ENCODE measurements around the gene CCNT1. TPM values are rescaled to one million over a fixed set of nuclear protein-coding genes. Genes with fewer than 3 reads are reported as not detected.
A peak's percentile ranks its signal among the peaks of the same experiment; 100 is the strongest.
"Not testable (repeated sequence)": the region's sequence is repeated elsewhere in the genome, so short reads cannot be mapped to it uniquely, and the experiment has no call there.

Gene CCNT1
- total and polyA plus RNA-seq, 5 donors, result 3.9 to 23.7 (median 21.3) TPM

DNA sequence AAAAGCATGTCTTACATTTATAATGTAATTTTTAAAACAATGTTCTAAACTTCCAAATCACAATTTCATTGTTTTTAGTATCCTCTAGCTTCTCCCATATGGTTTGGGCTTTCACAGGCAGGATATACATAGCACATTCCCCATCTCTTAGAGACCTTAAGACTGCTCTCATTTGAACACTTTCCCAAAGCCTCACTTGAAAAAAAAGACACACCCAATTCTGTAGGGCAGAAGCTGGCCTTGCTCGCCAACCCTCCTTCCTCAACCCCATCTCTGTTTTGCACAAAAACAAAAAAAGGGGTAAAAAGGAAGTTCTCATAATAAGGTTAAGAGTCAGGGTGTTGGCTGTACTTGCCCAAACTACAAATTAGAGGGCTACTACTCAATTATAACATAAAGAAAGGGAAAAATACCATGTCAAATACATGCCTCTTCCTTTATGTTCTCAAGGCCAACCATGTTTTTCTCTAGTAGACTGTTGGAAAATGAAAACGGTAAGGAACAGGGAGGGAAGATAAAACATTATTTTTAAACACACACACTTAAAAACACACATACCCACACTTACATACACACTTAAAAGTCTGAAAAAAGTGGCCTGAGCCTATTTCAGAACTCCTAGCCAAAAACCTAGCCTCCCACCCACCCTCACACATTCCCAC, 24.6 kb downstream of the CCNT1 start:
- ATAC-seq (no peak), DNase-seq (no peak)
- intact Hi-C loops (cut with DNase I), result no loop called here
- Histone ChIP-seq H3K27ac (ENCODE audit: low read length) (no peak overlapping the region), H3K27me3 (ENCODE audit: control insufficient read depth, insufficient read depth) (no peaks in the 10 kb centered on the region), H3K4me3 (ENCODE audit: low read length) (no peak overlapping the region), H3K9me3 (ENCODE audit: control insufficient read depth, low read length) (no peaks in the 10 kb centered on the region), H3K4me1 (ENCODE audit: control insufficient read depth, insufficient read depth, low read length) (peaks cover 5% of the 10 kb centered on the region)
- WGBS, result 49% methylated on average over 2 of the region's 2 CpGs

DNA sequence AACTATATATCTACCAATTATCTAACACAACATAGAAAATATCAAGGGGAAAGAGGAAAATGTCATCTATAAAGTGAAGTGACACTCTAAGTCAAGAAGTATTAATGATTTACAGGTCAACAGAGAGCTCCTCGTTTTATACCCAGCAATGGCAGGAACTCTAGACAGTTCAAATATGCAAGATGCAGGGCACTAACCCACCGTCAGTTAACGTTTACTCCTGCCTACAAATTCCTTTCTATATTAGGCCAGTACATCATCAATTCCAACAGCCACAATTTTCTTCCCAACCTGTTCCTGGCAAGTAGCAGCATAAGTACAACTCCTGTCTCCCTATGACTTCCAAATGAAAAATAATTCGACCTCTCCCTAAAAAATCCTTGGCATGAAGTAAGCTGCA, 25.5 kb downstream of the CCNT1 start:
- Histone ChIP-seq H3K4me3 (ENCODE audit: low read length) (no peak overlapping the region), H3K27me3 (ENCODE audit: control insufficient read depth, insufficient read depth) (no peaks in the 10 kb centered on the region), H3K9me3 (ENCODE audit: control insufficient read depth, low read length) (no peaks in the 10 kb centered on the region), H3K27ac (ENCODE audit: low read length) (peak overlapping the region; percentile 45), H3K4me1 (ENCODE audit: control insufficient read depth, insufficient read depth, low read length) (peaks cover 5% of the 10 kb centered on the region)
- WGBS, result 62% methylated on average over 4 of the region's 4 CpGs
- DNase-seq (no peak), ATAC-seq (no peak)
- intact Hi-C loops (cut with DNase I), result no loop called here

- DNase-seq (no peak), ATAC-seq (no peak)
- Histone ChIP-seq H3K9me3 (ENCODE audit: control insufficient read depth, low read length) (no peaks in the 10 kb centered on the region), H3K27ac (ENCODE audit: low read length) (no peak overlapping the region), H3K4me1 (ENCODE audit: control insufficient read depth, insufficient read depth, low read length) (peaks cover 5% of the 10 kb centered on the region), H3K4me3 (ENCODE audit: low read length) (no peak overlapping the region), H3K27me3 (ENCODE audit: control insufficient read depth, insufficient read depth) (no peaks in the 10 kb centered on the region)
- WGBS, result 58% methylated on average over 4 of the region's 4 CpGs
- intact Hi-C loops (cut with DNase I), result no loop called here
Measured at GRCh38 chr12:48690436-48690835, 26.1 kb downstream of the CCNT1 start.

- ATAC-seq, result no peak
- no peaks in the 10 kb centered on the region for H3K27me3 ChIP-seq (ENCODE audit: control insufficient read depth, insufficient read depth)
- H3K27ac ChIP-seq (ENCODE audit: low read length), result no peak overlapping the region
- H3K4me1 ChIP-seq (ENCODE audit: control insufficient read depth, insufficient read depth, low read length), result peaks cover 5% of the 10 kb centered on the region
- WGBS, result 68% methylated on average over 1 of the region's 1 CpG
- no peak for DNase-seq
- no peak overlapping the region for H3K4me3 ChIP-seq (ENCODE audit: low read length)
- intact Hi-C loops (cut with DNase I), result no loop called here
- no peaks in the 10 kb centered on the region for H3K9me3 ChIP-seq (ENCODE audit: control insufficient read depth, low read length)
Measured at GRCh38 chr12:48688836-48689235, 27.7 kb downstream of the CCNT1 start.

GRCh38 chr12:48687592-48687991, 28.9 kb downstream of the CCNT1 start:
- no peak for ATAC-seq
- H3K27ac ChIP-seq (ENCODE audit: low read length), result no peak overlapping the region
- 80% methylated on average over 4 of the region's 4 CpGs for WGBS
- H3K9me3 ChIP-seq (ENCODE audit: control insufficient read depth, low read length), result no peaks in the 10 kb centered on the region
- peaks cover 5% of the 10 kb centered on the region for H3K4me1 ChIP-seq (ENCODE audit: control insufficient read depth, insufficient read depth, low read length)
- H3K4me3 ChIP-seq (ENCODE audit: low read length), result no peak overlapping the region
- H3K27me3 ChIP-seq (ENCODE audit: control insufficient read depth, insufficient read depth), result no peaks in the 10 kb centered on the region
- intact Hi-C loops (cut with DNase I), result no loop called here
- DNase-seq, result no peak

GRCh38 chr12:48686615-48687334, 29.7 kb downstream of the CCNT1 start:
- H3K27me3 ChIP-seq (ENCODE audit: control insufficient read depth, insufficient read depth), result no peaks in the 10 kb centered on the region
- DNase-seq (no peak), ATAC-seq (no peak)
- H3K9me3 ChIP-seq (ENCODE audit: control insufficient read depth, low read length), result no peaks in the 10 kb centered on the region
- 91% methylated on average over 6 of the region's 6 CpGs for WGBS
- no peak overlapping the region for H3K4me3 ChIP-seq (ENCODE audit: low read length)
- H3K27ac ChIP-seq (ENCODE audit: low read length), result no peak overlapping the region
- peaks cover 5% of the 10 kb centered on the region for H3K4me1 ChIP-seq (ENCODE audit: control insufficient read depth, insufficient read depth, low read length)
- intact Hi-C loops (cut with DNase I), result no loop called here

GRCh38 chr12:48686037-48686595, 30.4 kb downstream of the CCNT1 start:
- 50% methylated on average over 3 of the region's 3 CpGs for WGBS

GRCh38 chr12:48683534-48683933, 33.0 kb downstream of the CCNT1 start:
- DNase-seq (no peak), ATAC-seq (no peak)
- Histone ChIP-seq H3K9me3 (ENCODE audit: control insufficient read depth, low read length) (no peaks in the 10 kb centered on the region), H3K4me1 (ENCODE audit: control insufficient read depth, insufficient read depth, low read length) (peaks cover 2% of the 10 kb centered on the region), H3K27me3 (ENCODE audit: control insufficient read depth, insufficient read depth) (no peaks in the 10 kb centered on the region), H3K4me3 (ENCODE audit: low read length) (no peak overlapping the region), H3K27ac (ENCODE audit: low read length) (no peak overlapping the region)
- WGBS, result 89% methylated on average over 4 of the region's 4 CpGs
- intact Hi-C loops (cut with DNase I), result no loop called here

More at GRCh38 chr12:48686037-48686595, 30.4 kb downstream of the CCNT1 start:
- Histone ChIP-seq H3K9me3 (ENCODE audit: control insufficient read depth, low read length) (no peaks in the 10 kb centered on the region), H3K4me1 (ENCODE audit: control insufficient read depth, insufficient read depth, low read length) (peaks cover 4% of the 10 kb centered on the region), H3K27ac (ENCODE audit: low read length) (no peak overlapping the region), H3K27me3 (ENCODE audit: control insufficient read depth, insufficient read depth) (no peaks in the 10 kb centered on the region), H3K4me3 (ENCODE audit: low read length) (no peak overlapping the region)
- no peak for ATAC-seq
- intact Hi-C loops (cut with DNase I), result no loop called here
- DNase-seq, result no peak

- H3K27ac ChIP-seq (ENCODE audit: low read length), result no peak overlapping the region
- intact Hi-C loops (cut with DNase I), result no loop called here
Measured at GRCh38 chr12:48682927-48683326, 33.6 kb downstream of the CCNT1 start.

GRCh38 chr12:48682533-48682905, 34.0 kb downstream of the CCNT1 start:
- intact Hi-C loops (cut with DNase I); H3K4me1 ChIP-seq (ENCODE audit: control insufficient read depth, insufficient read depth, low read length); H3K27ac ChIP-seq (ENCODE audit: low read length); H3K9me3 ChIP-seq (ENCODE audit: control insufficient read depth, low read length); DNase-seq; ATAC-seq; H3K27me3 ChIP-seq (ENCODE audit: control insufficient read depth, insufficient read depth): not testable (repeated sequence)
- peak overlapping the region; percentile 33 for H3K4me3 ChIP-seq (ENCODE audit: low read length)
- 17% methylated on average over 19 of the region's 19 CpGs for WGBS

More at GRCh38 chr12:48682927-48683326, 33.6 kb downstream of the CCNT1 start:
- Histone ChIP-seq H3K9me3 (ENCODE audit: control insufficient read depth, low read length) (no peaks in the 10 kb centered on the region), H3K4me3 (ENCODE audit: low read length) (peak overlapping the region; percentile 33), H3K4me1 (ENCODE audit: control insufficient read depth, insufficient read depth, low read length) (peaks cover 2% of the 10 kb centered on the region), H3K27me3 (ENCODE audit: control insufficient read depth, insufficient read depth) (no peaks in the 10 kb centered on the region)
- 86% methylated on average over 2 of the region's 2 CpGs for WGBS
- ATAC-seq (no peak), DNase-seq (no peak)

- peak within 1 kb of the TSS; percentile 55 for H3K4me3 ChIP-seq (ENCODE audit: low read length)
- peak within 1 kb of the TSS; percentile 84 for H3K27ac ChIP-seq (ENCODE audit: low read length)
- H3K9me3 ChIP-seq (ENCODE audit: control insufficient read depth, low read length), result no peaks in the 10 kb centered on the region
- DNase-seq (peak; percentile 99), ATAC-seq (peak; percentile 99)
- no peaks in the 10 kb centered on the region for H3K27me3 ChIP-seq (ENCODE audit: control insufficient read depth, insufficient read depth)
- intact Hi-C loops (cut with DNase I), result no loop called here
- WGBS, result under 1% methylated on average over 64 of the region's 64 CpGs
- H3K4me1 ChIP-seq (ENCODE audit: control insufficient read depth, insufficient read depth, low read length), result peaks cover 2% of the 10 kb centered on the region
Measured at GRCh38 chr12:48681710-48682532, 34.6 kb downstream of the CCNT1 start, which contains the start of gene KANSL2. Gene KANSL2, minus strand, starts transcription at chr12:48682238. Its CDS starts 606 bp downstream, at chr12:48681632.

All from right cardiac atrium (tissue), 5 donors.